NCI-H1092 treated with DMSO at 0.1 percent for 48 hours (cell line): Measurements from ENCODE around the gene USF3.
"Not testable (repeated sequence)": the region's sequence is repeated elsewhere in the genome, so short reads cannot be mapped to it uniquely, and the experiment has no call there.

Experiments used
- DNase-seq: peaks from one replicate; lab custom pipeline; 2025; lab: John Stamatoyannopoulos, UW

The USF3 gene

GRCh38 chr3:113654851-113655250, 41.6 kb downstream of the USF3 start:
- no peak for DNase-seq

DNA sequence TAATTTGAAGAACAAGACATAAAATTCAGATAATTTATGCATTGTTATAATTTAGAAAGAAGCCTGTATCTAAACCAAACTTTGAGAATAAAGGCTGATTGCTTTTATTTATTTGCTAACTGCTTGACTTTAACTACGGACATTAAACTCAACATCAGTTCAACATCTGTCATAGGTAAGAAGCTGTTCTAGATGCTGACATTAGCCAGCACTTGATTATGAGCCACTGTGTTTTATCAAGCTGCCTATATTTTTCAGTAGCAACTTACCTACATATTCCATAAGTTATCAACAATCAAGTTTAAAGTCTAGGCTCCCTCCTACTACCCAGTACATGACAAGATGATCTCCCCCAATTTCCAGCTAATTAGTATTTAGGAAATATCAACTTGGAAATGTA, 42.1 kb downstream of the USF3 start:
- no peak for DNase-seq

DNA sequence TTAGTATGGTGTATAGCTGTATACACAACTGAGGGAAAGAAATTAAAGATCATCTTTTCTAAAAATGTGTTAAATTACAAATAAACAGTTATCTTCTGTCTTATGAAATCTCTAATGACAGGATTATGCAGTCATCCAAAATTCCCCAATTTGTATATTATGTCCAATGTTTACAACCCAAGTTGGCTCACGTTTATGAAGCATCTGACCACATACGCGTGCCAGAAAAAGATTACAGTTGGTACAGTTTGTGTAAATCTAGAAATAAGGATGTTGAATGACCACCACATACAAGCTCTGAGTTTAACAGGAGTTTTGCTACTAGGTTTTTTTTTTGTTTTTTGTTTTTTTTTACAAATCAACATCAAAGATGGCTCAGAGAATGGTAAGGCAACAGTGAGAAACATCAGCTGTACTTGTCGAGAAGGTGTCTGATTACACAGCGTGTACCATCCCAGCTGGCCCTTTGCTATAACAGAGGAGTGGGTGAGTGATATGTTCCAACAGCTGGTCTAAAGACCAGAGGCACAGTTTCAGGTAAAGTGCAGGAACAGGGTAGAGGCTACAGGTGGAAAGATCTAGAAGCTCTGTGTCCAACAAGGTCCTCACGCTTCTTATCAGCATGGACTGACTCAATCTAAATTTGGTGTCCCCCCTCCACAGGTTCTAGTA, 47.1 kb downstream of the USF3 start:
- DNase-seq: no peak

DNA sequence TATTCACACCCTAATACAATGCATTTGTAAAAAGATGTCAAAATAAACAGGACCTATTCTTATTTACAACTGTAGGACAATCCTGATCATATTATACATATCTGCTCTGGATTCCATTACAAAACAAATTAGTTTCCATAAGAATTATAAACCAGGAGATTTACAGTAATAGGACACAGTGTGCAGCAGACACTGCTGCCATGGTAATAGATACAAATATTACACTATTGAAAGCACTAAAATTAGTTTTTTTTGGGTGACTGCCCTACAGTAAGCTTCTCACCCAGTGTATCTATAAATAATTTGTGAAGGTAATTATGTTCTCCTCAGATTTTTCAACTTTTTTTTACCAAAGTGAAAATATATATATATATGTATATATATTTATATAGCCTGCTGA, 47.9 kb downstream of the USF3 start:
- DNase-seq: no peak

DNA sequence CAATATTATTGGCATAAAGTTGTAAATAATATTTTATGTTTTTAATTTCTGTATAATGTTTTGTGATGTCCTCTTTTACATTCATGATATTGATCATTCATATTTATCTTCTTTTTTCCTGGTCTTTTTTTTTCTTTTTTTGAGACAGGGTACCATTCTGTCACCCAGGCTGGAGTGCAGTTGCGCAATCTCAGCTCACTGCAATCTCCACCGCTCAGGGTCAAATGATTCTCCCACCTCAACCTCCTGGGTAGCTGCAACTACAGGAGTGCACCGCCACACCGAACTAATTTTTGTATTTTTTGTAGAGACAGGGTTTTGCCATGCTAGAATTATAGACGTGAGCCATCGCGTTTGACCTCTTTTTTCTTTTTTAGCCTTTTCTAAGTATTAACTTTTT, 52.9 kb downstream of the USF3 start:
- no peak for DNase-seq

DNA sequence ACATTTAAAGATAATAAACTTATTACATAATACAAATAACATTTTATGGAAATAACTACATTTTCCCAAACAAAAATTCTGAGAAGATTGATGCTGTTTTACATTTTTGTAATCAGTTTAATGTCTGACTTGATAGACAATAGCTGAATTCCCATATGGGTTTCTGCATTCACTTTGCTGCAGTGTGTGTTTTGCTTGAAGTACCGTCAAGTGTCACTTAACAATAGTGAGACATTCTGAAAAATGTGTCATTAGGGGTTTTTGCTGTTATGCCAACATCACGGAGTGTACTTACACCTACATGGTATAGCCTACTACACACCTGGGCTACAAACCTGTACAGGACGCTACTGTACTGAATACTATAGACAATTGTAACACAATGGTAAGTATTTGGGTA, 57.5 kb downstream of the USF3 start:
- DNase-seq: no peak

- DNase-seq: no peak
Measured at GRCh38 chr3:113637756-113638155, 58.7 kb downstream of the USF3 start.

DNA sequence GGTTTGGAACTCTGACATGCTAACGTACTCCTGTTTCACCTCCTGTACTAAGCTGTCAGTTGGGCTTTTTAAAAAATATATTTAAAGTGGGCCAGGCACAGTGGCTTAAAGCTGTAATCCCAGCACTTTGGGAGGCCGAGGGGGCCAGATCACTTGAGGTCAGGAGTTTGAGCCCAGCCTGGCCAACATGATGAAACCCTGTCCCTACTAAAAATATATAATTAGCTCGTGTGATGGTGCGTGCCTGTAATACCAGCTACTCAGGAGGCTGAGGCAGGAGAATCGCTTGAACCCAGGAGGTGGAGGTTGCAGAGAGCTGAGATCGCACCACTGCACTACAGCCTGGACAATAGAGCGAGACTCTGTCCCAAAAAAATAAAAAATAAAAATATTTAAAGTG, 60.4 kb downstream of the USF3 start:
- not testable (repeated sequence) for DNase-seq

GRCh38 chr3:113634782-113635474, 61.5 kb downstream of the USF3 start:
- DNase-seq: no peak

GRCh38 chr3:113631573-113631972, 64.9 kb downstream of the USF3 start:
- no peak for DNase-seq

DNA sequence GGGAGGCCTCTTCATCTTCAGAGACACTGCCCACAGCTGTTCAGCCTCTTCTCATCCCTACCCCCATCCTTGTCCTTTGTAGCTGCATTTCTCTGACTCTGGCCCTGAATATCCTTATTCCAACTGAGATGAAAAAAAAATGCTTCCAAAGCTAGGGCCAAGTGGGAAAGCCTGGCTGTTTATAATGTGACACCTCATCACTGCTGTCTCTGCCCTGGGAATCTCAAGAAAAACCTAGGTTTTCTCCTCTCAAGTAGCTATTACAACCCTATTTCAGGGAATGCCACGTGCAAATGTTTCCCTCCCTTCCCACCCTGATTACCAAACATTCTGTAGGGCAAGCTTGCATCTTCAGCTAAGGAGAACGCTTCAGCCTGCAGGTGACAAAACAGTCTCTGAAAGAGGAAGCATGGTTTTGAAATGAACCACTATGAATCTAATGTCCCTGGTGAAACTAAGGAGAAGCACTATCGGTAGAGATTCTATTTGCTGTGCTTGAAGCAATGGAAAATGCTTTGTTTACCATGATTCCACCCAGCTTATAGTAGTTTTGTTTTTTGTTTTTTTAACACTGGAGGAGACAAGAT, 65.4 kb downstream of the USF3 start:
- no peak for DNase-seq

DNA sequence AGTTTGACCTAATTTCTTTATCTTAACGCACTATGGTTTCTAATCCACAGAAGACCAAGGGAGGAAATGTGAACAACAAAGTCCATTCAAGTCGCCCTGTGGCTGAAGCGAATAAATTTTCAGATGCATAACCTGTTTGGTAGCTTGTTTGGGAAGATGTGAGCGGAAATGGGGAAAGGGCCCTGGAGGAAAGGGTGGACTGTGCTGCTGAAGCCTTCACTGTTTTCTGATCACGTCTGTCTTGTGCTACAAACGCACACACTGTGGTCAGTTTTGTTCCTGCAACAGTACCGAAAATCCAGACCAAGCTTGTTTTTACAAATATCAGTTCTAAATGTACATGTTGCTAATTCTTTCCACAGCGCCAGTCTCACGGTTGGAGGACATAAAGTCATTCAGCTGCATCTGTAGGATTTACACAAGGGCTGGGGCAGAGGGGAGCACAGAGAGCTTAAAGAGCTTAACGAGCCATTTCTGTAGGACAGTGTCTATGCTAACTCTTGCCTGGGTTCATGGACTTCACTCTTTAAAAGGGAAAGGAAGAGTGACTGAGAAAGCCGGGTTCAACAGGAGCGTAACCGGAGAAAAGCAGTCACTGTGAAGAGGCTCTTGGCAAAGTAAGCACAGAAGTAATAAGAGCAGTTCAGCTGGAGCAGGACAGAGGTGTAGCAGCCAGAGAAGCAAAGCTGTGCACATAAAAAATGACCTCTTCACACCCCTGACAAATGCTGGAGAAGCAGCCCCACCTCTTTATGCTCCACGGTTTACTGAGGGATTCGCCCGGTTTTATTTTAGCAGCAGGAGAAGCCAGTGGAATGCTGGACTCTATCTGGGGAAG, 66.6 kb downstream of the USF3 start:
- DNase-seq: peak; percentile 24

DNA sequence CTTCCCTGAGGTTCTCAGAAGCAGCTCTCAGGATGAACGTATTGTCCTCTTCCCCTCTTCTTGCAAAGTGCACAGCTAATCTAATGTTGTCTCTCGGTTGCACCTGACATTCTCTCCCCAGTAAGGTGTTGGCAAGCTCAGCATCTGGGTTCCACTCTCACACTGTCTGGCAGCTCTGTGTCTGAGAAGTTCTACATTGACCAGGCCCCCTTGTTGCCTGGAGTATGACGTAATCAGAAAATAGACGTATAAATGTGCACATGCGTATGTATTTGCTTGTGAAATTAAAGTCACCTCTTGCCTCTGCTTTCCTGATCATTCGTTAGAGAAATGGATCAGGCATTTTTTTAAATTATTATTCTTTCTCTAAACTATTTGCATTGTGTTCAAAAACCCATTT, 67.7 kb downstream of the USF3 start:
- DNase-seq: no peak

GRCh38 chr3:113628316-113628715, 68.1 kb downstream of the USF3 start:
- DNase-seq: no peak

DNA sequence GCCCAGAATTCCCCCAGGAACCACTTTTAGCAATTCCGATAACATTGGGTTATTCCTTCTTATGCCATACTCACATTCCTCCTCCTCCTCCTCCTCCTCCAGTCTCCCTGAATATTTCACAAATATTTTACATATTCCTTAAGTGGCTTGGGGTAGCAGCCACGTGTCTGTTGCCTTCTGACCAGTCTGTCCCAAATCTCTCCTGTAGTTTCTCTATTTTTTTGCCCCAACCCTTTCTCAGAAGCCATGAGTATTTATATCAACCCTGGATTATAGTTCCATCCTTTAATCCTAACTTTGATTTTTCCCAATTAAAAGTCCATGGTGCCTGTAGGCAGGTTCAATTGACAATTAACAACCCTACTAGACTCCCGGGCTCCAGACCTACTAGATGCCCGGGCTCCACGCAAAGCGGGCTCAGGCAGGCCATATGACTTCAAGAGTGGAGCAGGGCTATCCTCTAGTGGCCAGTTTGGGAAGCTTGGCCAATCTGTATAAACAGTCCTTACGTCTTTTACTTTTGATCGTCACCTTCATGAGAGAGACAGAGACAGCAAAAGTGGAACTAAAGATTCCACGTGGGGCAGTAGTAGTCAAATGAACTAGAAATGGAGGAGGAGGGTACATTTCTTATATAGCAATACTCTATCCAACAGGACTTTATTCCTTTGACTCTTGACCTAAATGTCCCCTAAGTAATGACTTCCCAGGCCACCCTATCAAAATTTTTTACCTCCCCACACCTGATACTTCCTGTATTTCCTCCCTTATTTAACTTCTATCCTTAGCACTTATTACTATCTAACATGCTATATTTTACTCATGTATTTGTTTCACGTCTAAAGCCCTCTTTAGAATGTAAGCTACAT, 69.7 kb downstream of the USF3 start:
- DNase-seq: peak; percentile 22

DNA sequence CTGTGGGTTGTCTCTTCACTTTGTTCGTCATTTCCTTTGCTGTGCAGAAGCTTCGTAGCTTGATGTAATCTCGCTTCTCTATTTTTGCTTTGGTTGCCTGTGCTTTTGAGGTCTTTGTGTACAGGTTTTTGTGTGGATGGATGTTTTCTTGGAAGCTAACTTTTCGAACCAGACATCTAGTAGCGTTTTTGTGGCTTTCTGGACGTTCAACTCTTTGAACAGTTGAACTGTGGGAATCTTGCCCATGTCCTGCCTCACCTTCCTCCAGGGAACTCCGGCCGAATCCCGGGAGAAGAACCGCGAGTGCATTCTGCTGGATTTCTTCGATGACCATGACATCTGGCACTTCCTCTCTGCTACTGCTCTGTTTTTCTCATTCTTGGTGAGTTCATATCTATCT, 70.6 kb downstream of the USF3 start:
- no peak for DNase-seq

GRCh38 chr3:113623811-113624210, 72.6 kb downstream of the USF3 start:
- DNase-seq: no peak

GRCh38 chr3:113623324-113623723, 73.1 kb downstream of the USF3 start:
- no peak for DNase-seq

DNA sequence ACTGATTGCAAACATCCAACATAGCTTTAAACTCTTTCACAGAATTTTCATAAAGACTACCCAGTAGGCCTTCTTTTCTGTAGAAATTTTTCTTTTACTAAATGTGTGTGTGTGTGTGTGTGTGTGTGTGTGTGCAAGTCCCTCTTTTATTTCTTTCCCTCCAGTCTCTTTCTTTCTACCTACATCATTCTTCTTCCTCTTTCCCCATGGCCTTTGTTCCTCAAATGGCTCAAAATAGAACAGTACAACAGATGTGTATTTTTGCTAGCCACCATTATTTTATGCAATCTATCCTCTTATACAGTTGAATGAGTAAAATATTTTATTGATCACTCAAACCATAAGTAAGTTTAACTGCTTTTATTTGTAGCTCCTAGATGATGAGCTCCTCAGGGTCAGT, 76.4 kb downstream of the USF3 start:
- no peak for DNase-seq

DNA sequence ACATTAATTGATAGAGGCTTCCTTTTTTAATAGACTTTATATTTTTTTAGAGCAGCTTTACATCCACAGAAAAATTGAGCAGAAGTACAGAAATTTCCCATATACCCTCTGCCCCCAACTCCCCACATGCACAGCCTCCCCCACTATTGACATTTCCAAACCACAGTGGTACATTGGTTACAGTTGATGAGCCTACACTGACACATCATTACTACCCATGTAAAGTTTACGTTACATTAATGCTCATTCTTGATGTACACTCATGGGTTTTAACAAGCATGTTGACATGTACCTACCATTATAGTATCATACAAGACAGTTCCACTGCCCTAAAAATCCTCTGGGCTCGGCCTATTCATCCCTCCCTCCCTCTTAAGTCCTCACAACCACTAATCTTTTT, 78.7 kb downstream of the USF3 start:
- DNase-seq: no peak

DNA sequence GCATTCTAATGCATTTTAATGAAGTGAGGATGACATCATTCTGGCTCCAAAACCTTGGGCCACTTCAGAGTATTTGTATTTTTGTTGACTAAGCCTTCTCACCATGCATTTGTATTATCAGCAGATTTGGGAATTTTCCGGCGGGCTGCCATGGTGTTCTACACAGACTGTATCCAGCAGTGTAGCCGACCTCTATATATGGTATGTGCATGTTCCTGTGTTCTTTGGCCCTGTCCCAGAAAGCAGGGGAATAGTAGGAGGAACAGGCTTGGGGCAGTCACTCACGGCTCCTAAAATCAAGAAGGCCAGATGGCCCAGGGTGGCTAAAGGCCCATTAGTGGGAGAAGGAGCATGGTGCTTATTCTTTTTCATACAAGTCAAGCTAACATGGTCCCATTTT, 80.5 kb downstream of the USF3 start:
- DNase-seq: no peak

GRCh38 chr3:113614402-113614801, 82.0 kb downstream of the USF3 start:
- no peak for DNase-seq
